AG10803 (cell line): ENCODE data around the gene ENTHD1.

ENCODE experiments used
- DNase-seq: peaks from one replicate; pipeline ENCODE4 v3.0.0; 2010; ENCODE audit warnings: low read depth
- H3K4me3 ChIP-seq: 2 replicates; pipeline ENCODE4 v1.5.1; 2011; ENCODE audit warnings: mild to moderate bottlenecking, low read length, control low read depth
- CTCF ChIP-seq: conservative IDR thresholded peaks from 2 replicates; pipeline ENCODE4 v1.5.1; 2011; ENCODE audit warnings: mild to moderate bottlenecking, low read length, control low read depth, inconsistent platforms

Gene ENTHD1

GRCh38 chr22:39727541-39727940, 166.0 kb downstream of the ENTHD1 start:
- no peak for TF ChIP-seq CTCF
- DNase-seq, result no peak
- H3K4me3 ChIP-seq, result no peak overlapping the region

- no peak overlapping the region for H3K4me3 ChIP-seq
- TF ChIP-seq CTCF, result no peak
- no peak for DNase-seq
Measured at GRCh38 chr22:39725351-39726035, 168.1 kb downstream of the ENTHD1 start.

- H3K4me3 ChIP-seq, result no peak overlapping the region
- TF ChIP-seq CTCF, result no peak
- no peak for DNase-seq
Measured at GRCh38 chr22:39724857-39725256, 168.7 kb downstream of the ENTHD1 start.

GRCh38 chr22:39724390-39724789, 169.2 kb downstream of the ENTHD1 start:
- no peak overlapping the region for H3K4me3 ChIP-seq
- no peak for TF ChIP-seq CTCF
- DNase-seq, result no peak

- DNase-seq, result no peak
- H3K4me3 ChIP-seq, result no peak overlapping the region
Measured at GRCh38 chr22:39723899-39724351, 169.6 kb downstream of the ENTHD1 start.

GRCh38 chr22:39723463-39723862, 170.1 kb downstream of the ENTHD1 start:
- no peak for TF ChIP-seq CTCF
- no peak for DNase-seq
- H3K4me3 ChIP-seq, result no peak overlapping the region

More at GRCh38 chr22:39723899-39724351, 169.6 kb downstream of the ENTHD1 start:
- no peak for TF ChIP-seq CTCF

- no peak for TF ChIP-seq CTCF
- no peak overlapping the region for H3K4me3 ChIP-seq
- DNase-seq, result no peak
Measured at GRCh38 chr22:39722501-39722900, 171.1 kb downstream of the ENTHD1 start.
